ENCODE measurements around the gene KIFAP3.

DNA sequence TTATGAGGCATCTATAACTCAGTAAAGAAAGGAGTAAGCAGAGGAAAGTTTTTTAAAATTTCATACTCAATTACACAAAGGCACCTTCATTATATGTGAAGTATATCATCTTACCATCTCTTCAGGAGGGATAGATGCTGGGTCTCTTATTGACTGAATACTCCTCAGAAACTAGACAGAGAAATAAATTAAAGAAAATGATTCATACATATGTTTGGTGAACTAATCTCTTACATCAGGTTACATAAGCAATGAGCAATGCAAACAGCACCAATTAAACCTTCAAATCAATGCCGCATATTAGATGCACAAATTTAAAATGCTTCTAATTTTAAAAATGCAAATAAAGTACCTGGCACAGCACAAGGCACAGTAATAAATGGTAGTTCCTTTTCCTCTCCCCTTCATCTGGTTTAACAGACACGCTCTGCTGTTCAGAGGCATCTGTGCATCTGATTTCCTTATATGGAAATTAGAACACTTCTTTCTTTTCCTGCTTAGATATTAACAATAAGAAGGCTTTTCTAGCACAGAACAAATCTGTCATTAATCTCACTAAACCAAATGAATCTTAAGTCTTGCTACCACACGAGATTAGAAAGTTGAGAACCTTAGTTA is 200.8 kb downstream of the KIFAP3 start:
- TF ChIP-seq ATF3 (CRISPR knock-in tag; conservative IDR thresholded peaks at IDR 0.05) (no peak), CREB1 (CRISPR knock-in tag; IDR thresholded peaks at IDR 0.05) (no peak), ATF1 (CRISPR knock-in tag; IDR thresholded peaks at IDR 0.05) (no peak)
- TF ChIP-seq, protein P1, sequence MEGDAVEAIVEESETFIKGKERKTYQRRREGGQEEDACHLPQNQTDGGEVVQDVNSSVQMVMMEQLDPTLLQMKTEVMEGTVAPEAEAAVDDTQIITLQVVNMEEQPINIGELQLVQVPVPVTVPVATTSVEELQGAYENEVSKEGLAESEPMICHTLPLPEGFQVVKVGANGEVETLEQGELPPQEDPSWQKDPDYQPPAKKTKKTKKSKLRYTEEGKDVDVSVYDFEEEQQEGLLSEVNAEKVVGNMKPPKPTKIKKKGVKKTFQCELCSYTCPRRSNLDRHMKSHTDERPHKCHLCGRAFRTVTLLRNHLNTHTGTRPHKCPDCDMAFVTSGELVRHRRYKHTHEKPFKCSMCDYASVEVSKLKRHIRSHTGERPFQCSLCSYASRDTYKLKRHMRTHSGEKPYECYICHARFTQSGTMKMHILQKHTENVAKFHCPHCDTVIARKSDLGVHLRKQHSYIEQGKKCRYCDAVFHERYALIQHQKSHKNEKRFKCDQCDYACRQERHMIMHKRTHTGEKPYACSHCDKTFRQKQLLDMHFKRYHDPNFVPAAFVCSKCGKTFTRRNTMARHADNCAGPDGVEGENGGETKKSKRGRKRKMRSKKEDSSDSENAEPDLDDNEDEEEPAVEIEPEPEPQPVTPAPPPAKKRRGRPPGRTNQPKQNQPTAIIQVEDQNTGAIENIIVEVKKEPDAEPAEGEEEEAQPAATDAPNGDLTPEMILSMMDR (IDR thresholded peaks at IDR 0.05) = no peak

All from WTC11 (cell line).